Skeletal muscle satellite cell (primary cell): Measurements from ENCODE around the gene CHST8.
"Not testable (repeated sequence)": the region's sequence is repeated elsewhere in the genome, so short reads cannot be mapped to it uniquely, and the experiment has no call there.

Experiments
- H3K27me3 ChIP-seq: 2 replicates; pipeline ENCODE4 v1.7.0; 2013; ENCODE audit warnings: low read length; ENCODE audit not compliant: control insufficient read depth, insufficient read depth
- H3K36me3 ChIP-seq: 2 replicates; pipeline ENCODE4 v1.7.0; 2013; ENCODE audit warnings: mild to moderate bottlenecking, control low read depth, low read length; ENCODE audit not compliant: insufficient read depth
- H3K4me1 ChIP-seq: 2 replicates; pipeline ENCODE4 v1.7.0; 2013; ENCODE audit warnings: low read length; ENCODE audit not compliant: control insufficient read depth, insufficient read depth
- H3K4me2 ChIP-seq: 2 replicates; pipeline ENCODE4 v1.7.0; 2013; ENCODE audit warnings: mild to moderate bottlenecking, low read length
- H3K4me3 ChIP-seq: 2 replicates; pipeline ENCODE4 v1.7.0; 2013; ENCODE audit warnings: low read length
- H3K9ac ChIP-seq: 2 replicates; pipeline ENCODE4 v1.7.0; 2013; ENCODE audit warnings: mild to moderate bottlenecking, low read depth, low read length, moderate library complexity
- H3K9me3 ChIP-seq: replicated peaks from 2 replicates; pipeline ENCODE4 v1.7.0; 2013; ENCODE audit warnings: mild to moderate bottlenecking, control low read depth, low read length

CHST8 gene

GRCh38 chr19:33815380-33816340, 193.9 kb downstream of the CHST8 start:
- H3K4me1 ChIP-seq, result peaks cover 13% of the 10 kb centered on the region
- peaks cover 6% of the 10 kb centered on the region for H3K36me3 ChIP-seq
- no peak overlapping the region for H3K4me2 ChIP-seq
- no peaks in the 10 kb centered on the region for H3K27me3 ChIP-seq
- no peak overlapping the region for H3K9ac ChIP-seq
- H3K9me3 ChIP-seq, result no peaks in the 10 kb centered on the region
- H3K4me3 ChIP-seq, result no peak overlapping the region

GRCh38 chr19:33818411-33818810, 196.7 kb downstream of the CHST8 start:
- Histone ChIP-seq H3K9me3 (no peaks in the 10 kb centered on the region), H3K9ac (no peak overlapping the region), H3K4me2 (no peak overlapping the region), H3K4me3 (no peak overlapping the region), H3K36me3 (no peaks in the 10 kb centered on the region), H3K4me1 (peaks cover 13% of the 10 kb centered on the region), H3K27me3 (no peaks in the 10 kb centered on the region)

- H3K4me3 ChIP-seq, H3K27me3 ChIP-seq, H3K9me3 ChIP-seq, H3K4me2 ChIP-seq, H3K36me3 ChIP-seq, H3K9ac ChIP-seq: not testable (repeated sequence)
- peaks cover 13% of the 10 kb centered on the region for H3K4me1 ChIP-seq
Observed at GRCh38 chr19:33819078-33819477, 197.3 kb downstream of the CHST8 start.

GRCh38 chr19:33819506-33819879, 197.7 kb downstream of the CHST8 start:
- Histone ChIP-seq H3K4me1 (peaks cover 13% of the 10 kb centered on the region), H3K9me3 (no peaks in the 10 kb centered on the region), H3K9ac (peak overlapping the region; percentile 45), H3K4me3 (peak overlapping the region; percentile 62), H3K4me2 (peak overlapping the region; percentile 89), H3K27me3 (no peaks in the 10 kb centered on the region), H3K36me3 (no peaks in the 10 kb centered on the region)

GRCh38 chr19:33819880-33820781, 198.4 kb downstream of the CHST8 start:
- Histone ChIP-seq H3K36me3 (no peaks in the 10 kb centered on the region), H3K9ac (peak overlapping the region; percentile 45), H3K4me3 (peak overlapping the region; percentile 62), H3K4me1 (peaks cover 13% of the 10 kb centered on the region), H3K4me2 (peak overlapping the region; percentile 89), H3K9me3 (no peaks in the 10 kb centered on the region), H3K27me3 (no peaks in the 10 kb centered on the region)

GRCh38 chr19:33821871-33822270, 200.1 kb downstream of the CHST8 start:
- no peak overlapping the region for H3K9ac ChIP-seq
- no peak overlapping the region for H3K4me2 ChIP-seq
- no peaks in the 10 kb centered on the region for H3K36me3 ChIP-seq
- peaks cover 13% of the 10 kb centered on the region for H3K4me1 ChIP-seq
- H3K27me3 ChIP-seq, result no peaks in the 10 kb centered on the region
- H3K9me3 ChIP-seq, result no peaks in the 10 kb centered on the region
- H3K4me3 ChIP-seq, result no peak overlapping the region
